ENCODE measurements around the gene ATOH8. TPM values are rescaled to one million over a fixed set of nuclear protein-coding genes. Genes with fewer than 3 reads are reported as not detected.

ATOH8 gene
- total and polyA plus RNA-seq, 10 of the 15 experiments (the other 5 are each of a cell fraction or from before 2014, with no cell fraction given) = 0.03 to 0.60 TPM; not detected in 8

DNA sequence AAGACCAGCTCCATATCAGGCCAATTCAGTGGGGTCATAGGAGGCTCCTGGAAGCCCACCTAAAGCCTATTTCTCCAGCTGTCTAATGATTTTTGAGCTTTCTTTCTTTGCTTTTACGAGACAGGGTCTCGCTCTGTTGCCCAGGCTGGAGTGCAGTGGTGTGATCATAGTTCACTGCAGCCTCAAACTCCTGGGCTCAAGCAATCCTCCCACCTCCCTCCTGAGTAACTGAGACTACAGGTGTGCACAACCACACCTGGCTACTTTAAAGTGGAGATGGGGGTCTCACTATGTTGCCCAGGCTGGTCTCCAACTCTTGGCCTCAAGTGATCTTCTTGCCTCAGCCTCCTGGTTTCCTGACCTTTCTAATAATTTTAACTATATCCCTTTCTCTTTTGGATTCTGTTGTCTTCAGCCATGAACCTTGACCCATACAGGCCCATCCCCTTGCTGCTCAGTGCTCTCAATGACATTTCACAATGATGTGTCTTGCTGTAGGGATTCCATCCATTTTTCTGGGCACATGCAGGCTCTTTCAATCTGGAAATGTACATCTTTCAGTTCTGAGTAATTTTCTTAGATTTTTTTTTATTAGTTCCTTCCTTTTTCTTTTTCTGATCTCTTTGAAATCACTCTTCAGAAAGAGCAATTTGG, 30.0 kb upstream of the ATOH8 start (continued):
- TF ChIP-seq CBX5 (IDR thresholded peaks at IDR 0.05; ENCODE audit: low read depth) = no peak
- TF ChIP-seq, protein P1, sequence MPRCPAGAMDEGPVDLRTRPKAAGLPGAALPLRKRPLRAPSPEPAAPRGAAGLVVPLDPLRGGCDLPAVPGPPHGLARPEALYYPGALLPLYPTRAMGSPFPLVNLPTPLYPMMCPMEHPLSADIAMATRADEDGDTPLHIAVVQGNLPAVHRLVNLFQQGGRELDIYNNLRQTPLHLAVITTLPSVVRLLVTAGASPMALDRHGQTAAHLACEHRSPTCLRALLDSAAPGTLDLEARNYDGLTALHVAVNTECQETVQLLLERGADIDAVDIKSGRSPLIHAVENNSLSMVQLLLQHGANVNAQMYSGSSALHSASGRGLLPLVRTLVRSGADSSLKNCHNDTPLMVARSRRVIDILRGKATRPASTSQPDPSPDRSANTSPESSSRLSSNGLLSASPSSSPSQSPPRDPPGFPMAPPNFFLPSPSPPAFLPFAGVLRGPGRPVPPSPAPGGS (IDR thresholded peaks at IDR 0.05; ENCODE audit: borderline replicate concordance, insufficient read depth, low read depth, low read length, poor library complexity, severe bottlenecking) = no peak
- no peak for TF ChIP-seq MYC (IDR thresholded peaks at IDR 0.05; ENCODE audit: insufficient read depth, insufficient read length, insufficient replicate concordance, low read length, severe bottlenecking)
- no peak for TF ChIP-seq ATF7 (IDR thresholded peaks at IDR 0.05; ENCODE audit: low read depth)
- no peak for TF ChIP-seq PAX8 (IDR thresholded peaks at IDR 0.05)
- TF ChIP-seq PML (IDR thresholded peaks at IDR 0.05; ENCODE audit: low read length) = no peak
- TF ChIP-seq CHD2 (IDR thresholded peaks at IDR 0.05; ENCODE audit: borderline replicate concordance, low read depth, low read length) = no peak
- TF ChIP-seq ZNF384 (IDR thresholded peaks at IDR 0.05; ENCODE audit: borderline replicate concordance, low read depth, low read length) = no peak

DNA sequence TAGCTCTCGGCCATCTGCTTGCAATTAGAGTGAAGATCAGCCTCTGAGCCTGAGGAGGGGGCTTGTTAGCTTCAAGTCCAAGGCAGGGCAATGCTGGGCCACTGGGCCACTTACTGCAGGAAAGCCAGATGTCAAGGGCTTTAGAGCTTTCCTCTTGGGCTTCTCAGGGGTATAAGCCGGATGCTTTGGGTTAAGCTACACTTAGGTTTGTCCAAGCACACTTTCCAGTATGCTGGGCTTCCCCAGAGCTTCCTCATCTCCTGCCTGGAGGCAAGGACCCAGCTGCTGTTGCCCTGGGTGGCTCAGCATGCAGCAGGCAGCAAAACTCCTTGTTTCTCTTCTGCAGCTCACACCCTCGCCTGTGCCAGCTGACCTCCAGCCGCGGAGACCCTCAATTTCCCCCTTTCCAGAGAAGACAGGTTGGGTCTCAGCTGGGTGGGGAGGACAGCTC, 29.0 kb upstream of the ATOH8 start:
- POLR2A ChIA-PET = interaction anchor here (0.6 to 1.3 kb wide), 4 partner anchors 9 to 102 kb away, joined by 3 to 4 read pairs (median 3); no protein-coding TSS in a partner anchor
- ATAC-seq (no peak), DNase-seq (ENCODE audit: low read depth, low spot score) (no peak), FAIRE-seq (no peak)
- H3K27me3 ChIP-seq (replicated peaks in 1 of 2; ENCODE audit: control insufficient read depth in 2 of 2, insufficient read depth in 2 of 2, low read length in 1 of 2) = no peaks in the 10 kb centered on the region; a peak in 1 of 4 replicates
- no peaks in the 10 kb centered on the region for H4K20me1 ChIP-seq (ENCODE audit: control insufficient read depth, insufficient read depth)
- in situ Hi-C loops (cut with MboI) = loop anchor here (10.0 kb wide), 1 partner anchor 90 kb away; no protein-coding TSS in a partner anchor
- CTCF ChIA-PET = interaction anchor here (0.8 to 5.8 kb wide), 12 partner anchors 10 to 355 kb away, joined by 3 to 76 read pairs (median 8); no protein-coding TSS in a partner anchor
- no peak overlapping the region for H3K9ac ChIP-seq (ENCODE audit: control insufficient read depth, insufficient read depth, low read length)
- 40% methylated on average over 5 of the region's 5 CpGs for WGBS (ENCODE audit: insufficient coverage, insufficient replicate concordance, low lambda C conversion rate, missing lambda C conversion rate)
- SMC1A ChIA-PET (ENCODE audit: uncharacterized antibody, unreplicated experiment) = interaction anchor here (0.7 to 2.7 kb wide), 15 partner anchors 9 to 103 kb away, joined by 3 to 18 read pairs (median 4); no protein-coding TSS in a partner anchor
- H3K4me3 ChIP-seq = no peak overlapping the region
- H3K36me3 ChIP-seq (ENCODE audit: control insufficient read depth in 2 of 2, insufficient read depth in 2 of 2, low read length in 1 of 2) = no peaks in the 10 kb centered on the region
- BruUV-seq (replicated peaks) = no TSS peak
- H3K79me2 ChIP-seq (ENCODE audit: control insufficient read depth, insufficient read depth, low read length) = no peaks in the 10 kb centered on the region
- H3K4me1 ChIP-seq (ENCODE audit: control insufficient read depth, insufficient read depth, low read length) = no peaks in the 10 kb centered on the region
- RAD21 ChIA-PET (ENCODE audit: unreplicated experiment) = interaction anchor here (0.9 to 3.7 kb wide), 8 partner anchors 12 to 95 kb away, joined by 3 to 15 read pairs (median 8); no protein-coding TSS in a partner anchor
- no peak overlapping the region for H3K4me2 ChIP-seq (ENCODE audit: control insufficient read depth, insufficient read depth)
- intact Hi-C loops (cut with micrococcal nuclease; ENCODE audit: unreplicated experiment) = loop anchor here (5.0 kb wide), 2 partner anchors 47 to 87 kb away; no protein-coding TSS in a partner anchor
- no peaks in the 10 kb centered on the region; the same call in 2 of the 3 replicates for H3K9me3 ChIP-seq (replicated peaks; ENCODE audit: control insufficient read depth, insufficient read depth, low read length)
- no peak overlapping the region for H3K27ac ChIP-seq (ENCODE audit: control insufficient read depth, insufficient read depth)
- H2AFZ ChIP-seq (ENCODE audit: control insufficient read depth, low read depth, low read length) = no peak overlapping the region
- TF ChIP-seq MYC (IDR thresholded peaks at IDR 0.05; ENCODE audit: insufficient read depth, insufficient read length, insufficient replicate concordance, low read length, severe bottlenecking) (no peak), CBFB (IDR thresholded peaks at IDR 0.05; ENCODE audit: low read depth) (no peak), RFX5 (IDR thresholded peaks at IDR 0.05; ENCODE audit: low read depth, low read length) (no peak), SREBF2 (IDR thresholded peaks at IDR 0.05; ENCODE audit: low read length) (no peak), EED (IDR thresholded peaks at IDR 0.05; ENCODE audit: low read depth) (no peak), ZSCAN29 (IDR thresholded peaks at IDR 0.05) (no peak), MXI1 (IDR thresholded peaks at IDR 0.05; ENCODE audit: low read depth, low read length) (no peak), CREM (IDR thresholded peaks at IDR 0.05; ENCODE audit: low read depth) (no peak), RELA (IDR thresholded peaks at IDR 0.05; ENCODE audit: borderline replicate concordance, partially characterized antibody) (no peak), CHD1 (IDR thresholded peaks at IDR 0.05; ENCODE audit: low read depth, low read length) (no peak)
- TF ChIP-seq, protein P2, sequence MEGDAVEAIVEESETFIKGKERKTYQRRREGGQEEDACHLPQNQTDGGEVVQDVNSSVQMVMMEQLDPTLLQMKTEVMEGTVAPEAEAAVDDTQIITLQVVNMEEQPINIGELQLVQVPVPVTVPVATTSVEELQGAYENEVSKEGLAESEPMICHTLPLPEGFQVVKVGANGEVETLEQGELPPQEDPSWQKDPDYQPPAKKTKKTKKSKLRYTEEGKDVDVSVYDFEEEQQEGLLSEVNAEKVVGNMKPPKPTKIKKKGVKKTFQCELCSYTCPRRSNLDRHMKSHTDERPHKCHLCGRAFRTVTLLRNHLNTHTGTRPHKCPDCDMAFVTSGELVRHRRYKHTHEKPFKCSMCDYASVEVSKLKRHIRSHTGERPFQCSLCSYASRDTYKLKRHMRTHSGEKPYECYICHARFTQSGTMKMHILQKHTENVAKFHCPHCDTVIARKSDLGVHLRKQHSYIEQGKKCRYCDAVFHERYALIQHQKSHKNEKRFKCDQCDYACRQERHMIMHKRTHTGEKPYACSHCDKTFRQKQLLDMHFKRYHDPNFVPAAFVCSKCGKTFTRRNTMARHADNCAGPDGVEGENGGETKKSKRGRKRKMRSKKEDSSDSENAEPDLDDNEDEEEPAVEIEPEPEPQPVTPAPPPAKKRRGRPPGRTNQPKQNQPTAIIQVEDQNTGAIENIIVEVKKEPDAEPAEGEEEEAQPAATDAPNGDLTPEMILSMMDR (IDR thresholded peaks at IDR 0.05 in 2 of 3, conservative IDR thresholded peaks at IDR 0.05 in 1 of 3; ENCODE audit: control insufficient read depth in 2 of 3, extremely low read depth in 1 of 3, insufficient read depth in 1 of 3, low read depth in 3 of 3, low read length in 3 of 3) = no peak
- TF ChIP-seq, protein P3, sequence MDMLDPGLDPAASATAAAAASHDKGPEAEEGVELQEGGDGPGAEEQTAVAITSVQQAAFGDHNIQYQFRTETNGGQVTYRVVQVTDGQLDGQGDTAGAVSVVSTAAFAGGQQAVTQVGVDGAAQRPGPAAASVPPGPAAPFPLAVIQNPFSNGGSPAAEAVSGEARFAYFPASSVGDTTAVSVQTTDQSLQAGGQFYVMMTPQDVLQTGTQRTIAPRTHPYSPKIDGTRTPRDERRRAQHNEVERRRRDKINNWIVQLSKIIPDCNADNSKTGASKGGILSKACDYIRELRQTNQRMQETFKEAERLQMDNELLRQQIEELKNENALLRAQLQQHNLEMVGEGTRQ (IDR thresholded peaks at IDR 0.05; ENCODE audit: borderline replicate concordance, low read depth, low read length) = no peak
